ENCODE data around the gene PLEK. TPM values are rescaled to one million over a fixed set of nuclear protein-coding genes. Genes with fewer than 3 reads are reported as not detected.

Gene PLEK
- total and polyA plus RNA-seq, 2 donors (not counting 3 experiments of a cell fraction or from before 2014, with no cell fraction given) = 0.03 to 0.11 TPM

- H3K9me1 ChIP-seq (replicated peaks; ENCODE audit: control insufficient read depth, extremely low read depth, insufficient read depth, low read length) = no peaks in the 10 kb centered on the region
- dilution Hi-C loops (cut with MboI; ENCODE audit: extremely low pct_ligation_motif_present, low sequenced_read_pairs) = no loop called here
- no peaks in the 10 kb centered on the region for H3K79me2 ChIP-seq (ENCODE audit: control insufficient read depth, insufficient read depth, low read length)
- no peaks in the 10 kb centered on the region for H3K27me3 ChIP-seq (ENCODE audit: control insufficient read depth in 2 of 2, insufficient read depth in 2 of 2, low read length in 2 of 2)
- H3K4me2 ChIP-seq (ENCODE audit: insufficient read depth, low read length) = no peak overlapping the region
- BruUV-seq (replicated peaks) = no TSS peak
- FAIRE-seq (no peak), DNase-seq (ENCODE audit: low read depth, low spot score) (no peak)
- H3K4me1 ChIP-seq (ENCODE audit: control insufficient read depth, extremely low read depth, insufficient read depth, low read length) = no peaks in the 10 kb centered on the region
- no peak for TF ChIP-seq POLR2AphosphoS5 (IDR thresholded peaks at IDR 0.05; ENCODE audit: insufficient read depth, low read depth, low read length)
- no peak for TF ChIP-seq EZH2 (IDR thresholded peaks at IDR 0.05; ENCODE audit: borderline replicate concordance, low read depth, low read length, severe bottlenecking)
- no peak for TF ChIP-seq MYC (IDR thresholded peaks at IDR 0.05; ENCODE audit: low read depth, low read length)
- TF ChIP-seq GATA2 (IDR thresholded peaks at IDR 0.05; ENCODE audit: insufficient read depth, insufficient read length, low read depth, low read length) = no peak
- TF ChIP-seq POLR2A (IDR thresholded peaks at IDR 0.05; ENCODE audit: low read depth, low read length) = no peak
- no peak for TF ChIP-seq MAX (IDR thresholded peaks at IDR 0.05; ENCODE audit: insufficient read depth, insufficient read length)
- TF ChIP-seq CTCF (IDR thresholded peaks at IDR 0.05; ENCODE audit: extremely low read depth in 1 of 2, insufficient read depth in 1 of 2, low read depth in 1 of 2, low read length in 2 of 2) = no peak
- TF ChIP-seq FOS (IDR thresholded peaks at IDR 0.05; ENCODE audit: borderline replicate concordance, insufficient read depth, low read length) = no peak
- no peak for TF ChIP-seq JUN (IDR thresholded peaks at IDR 0.05; ENCODE audit: borderline replicate concordance, insufficient read depth, insufficient read length, low read depth)
- H4K20me1 ChIP-seq (replicated peaks; ENCODE audit: control insufficient read depth, extremely low read depth, insufficient read depth, low read length) = no peaks in the 10 kb centered on the region
- no peak overlapping the region for H3K4me3 ChIP-seq (replicated peaks in 1 of 3; ENCODE audit: insufficient read depth in 1 of 3, low read depth in 1 of 3, low read length in 3 of 3)
- H3K9ac ChIP-seq (replicated peaks; ENCODE audit: extremely low read depth, insufficient read depth, low read length) = no peak overlapping the region
- intact Hi-C loops (cut with micrococcal nuclease) = no loop called here
- no peak overlapping the region for H2AFZ ChIP-seq (ENCODE audit: low read depth, low read length)
- ChIA-PET POLR2A (no interaction called here), CTCF (no interaction called here)
- H3K36me3 ChIP-seq (ENCODE audit: control insufficient read depth in 2 of 2, extremely low read depth in 1 of 2, insufficient read depth in 2 of 2, low read length in 2 of 2) = no peaks in the 10 kb centered on the region
- H3K9me3 ChIP-seq (replicated peaks; ENCODE audit: control insufficient read depth, insufficient read depth, low read length) = no peaks in the 10 kb centered on the region
- no peak overlapping the region for H3K27ac ChIP-seq (ENCODE audit: insufficient read depth, low read depth, low read length)
These were observed 47.2 kb downstream of the PLEK start for GRCh38 chr2:68412127-68412819.
